Nephron progenitor cell (in vitro differentiated cells): ENCODE results near the gene PRR7.

ENCODE experiments used
- DNase-seq: peaks from one replicate; pipeline ENCODE4 v3.0.0; 2021
- H3K27ac Mint-ChIP-seq: 2 replicates; pipeline ENCODE4 v1.8.0; 2021; ENCODE audit warnings: mild to moderate bottlenecking, moderate library complexity, mixed read lengths
- H3K27me3 Mint-ChIP-seq: 2 replicates; pipeline ENCODE4 v1.8.0; 2021; ENCODE audit warnings: mild to moderate bottlenecking, low read depth, mixed read lengths; ENCODE audit not compliant: poor library complexity
- H3K36me3 Mint-ChIP-seq: 2 replicates; pipeline ENCODE4 v1.8.0; 2021; ENCODE audit warnings: low read depth, mixed read lengths
- H3K4me1 Mint-ChIP-seq: 2 replicates; pipeline ENCODE4 v1.8.0; 2021; ENCODE audit warnings: mixed read lengths
- H3K4me3 Mint-ChIP-seq: 2 replicates; pipeline ENCODE4 v1.8.0; 2021; ENCODE audit warnings: mild to moderate bottlenecking, moderate library complexity, mixed read lengths
- H3K9me3 Mint-ChIP-seq: 2 replicates; pipeline ENCODE4 v1.8.0; 2021; ENCODE audit warnings: mild to moderate bottlenecking, moderate library complexity, mixed read lengths
- TF ChIP-seq, protein P1 (sequence below): fragments of 200-600 bp; sonication (generic); IDR thresholded peaks from 2 replicates; pipeline ENCODE4 v1.5.0; 2021; ENCODE audit warnings: antibody characterized with exemption

PRR7 gene

GRCh38 chr5:177421062-177421798, 25.4 kb upstream of the PRR7 start:
- TF ChIP-seq, protein P1, sequence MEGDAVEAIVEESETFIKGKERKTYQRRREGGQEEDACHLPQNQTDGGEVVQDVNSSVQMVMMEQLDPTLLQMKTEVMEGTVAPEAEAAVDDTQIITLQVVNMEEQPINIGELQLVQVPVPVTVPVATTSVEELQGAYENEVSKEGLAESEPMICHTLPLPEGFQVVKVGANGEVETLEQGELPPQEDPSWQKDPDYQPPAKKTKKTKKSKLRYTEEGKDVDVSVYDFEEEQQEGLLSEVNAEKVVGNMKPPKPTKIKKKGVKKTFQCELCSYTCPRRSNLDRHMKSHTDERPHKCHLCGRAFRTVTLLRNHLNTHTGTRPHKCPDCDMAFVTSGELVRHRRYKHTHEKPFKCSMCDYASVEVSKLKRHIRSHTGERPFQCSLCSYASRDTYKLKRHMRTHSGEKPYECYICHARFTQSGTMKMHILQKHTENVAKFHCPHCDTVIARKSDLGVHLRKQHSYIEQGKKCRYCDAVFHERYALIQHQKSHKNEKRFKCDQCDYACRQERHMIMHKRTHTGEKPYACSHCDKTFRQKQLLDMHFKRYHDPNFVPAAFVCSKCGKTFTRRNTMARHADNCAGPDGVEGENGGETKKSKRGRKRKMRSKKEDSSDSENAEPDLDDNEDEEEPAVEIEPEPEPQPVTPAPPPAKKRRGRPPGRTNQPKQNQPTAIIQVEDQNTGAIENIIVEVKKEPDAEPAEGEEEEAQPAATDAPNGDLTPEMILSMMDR: no peak
- H3K27me3 Mint-ChIP-seq: no peaks in the 10 kb centered on the region
- no peak overlapping the region for H3K4me3 Mint-ChIP-seq
- peaks cover 29% of the 10 kb centered on the region for H3K4me1 Mint-ChIP-seq
- H3K27ac Mint-ChIP-seq: no peak overlapping the region
- DNase-seq: no peak
- no peaks in the 10 kb centered on the region for H3K9me3 Mint-ChIP-seq
- H3K36me3 Mint-ChIP-seq: no peaks in the 10 kb centered on the region

DNA sequence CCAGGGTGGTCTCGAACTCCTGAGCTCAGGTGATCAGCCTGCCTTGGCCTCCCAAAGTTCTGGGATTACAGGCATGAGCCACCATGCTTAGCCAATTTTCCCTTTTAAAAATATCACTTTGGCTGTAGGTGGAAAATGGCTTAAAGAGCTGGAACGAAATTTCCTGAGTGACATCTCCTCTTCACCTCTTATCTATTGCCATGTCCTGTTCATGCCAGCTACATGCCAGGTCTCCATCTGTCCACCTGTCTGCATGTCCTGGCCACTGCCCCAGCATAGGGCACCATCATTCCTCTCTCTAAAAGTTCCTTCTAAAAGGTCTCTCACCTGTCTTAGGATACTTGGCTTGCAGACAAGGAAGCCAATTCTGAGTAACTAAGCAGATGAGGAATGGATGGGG, 22.9 kb upstream of the PRR7 start:
- Mint-ChIP-seq H3K4me1 (peaks cover 46% of the 10 kb centered on the region), H3K4me3 (no peak overlapping the region), H3K27ac (no peak overlapping the region), H3K9me3 (no peaks in the 10 kb centered on the region), H3K27me3 (no peaks in the 10 kb centered on the region), H3K36me3 (no peaks in the 10 kb centered on the region)
- TF ChIP-seq, protein P1: no peak
- DNase-seq: no peak

GRCh38 chr5:177425196-177425800, 21.3 kb upstream of the PRR7 start:
- peaks cover 61% of the 10 kb centered on the region for H3K4me1 Mint-ChIP-seq
- H3K36me3 Mint-ChIP-seq: no peaks in the 10 kb centered on the region
- peak overlapping the region; percentile 98 for H3K27ac Mint-ChIP-seq
- no peak for DNase-seq
- TF ChIP-seq, protein P1: no peak
- no peaks in the 10 kb centered on the region for H3K27me3 Mint-ChIP-seq
- peak overlapping the region; percentile 89 for H3K4me3 Mint-ChIP-seq
- no peaks in the 10 kb centered on the region for H3K9me3 Mint-ChIP-seq

- Mint-ChIP-seq H3K4me3 (peak overlapping the region; percentile 89), H3K9me3 (no peaks in the 10 kb centered on the region), H3K4me1 (peaks cover 62% of the 10 kb centered on the region), H3K27ac (peak overlapping the region; percentile 98), H3K27me3 (no peaks in the 10 kb centered on the region), H3K36me3 (no peaks in the 10 kb centered on the region)
- TF ChIP-seq, protein P1: no peak
- peak; percentile 99 for DNase-seq
Observed at GRCh38 chr5:177425801-177426565, 20.6 kb upstream of the PRR7 start.

- peak within 1 kb of the TSS; percentile 98 for H3K27ac Mint-ChIP-seq
- H3K4me3 Mint-ChIP-seq: peak within 1 kb of the TSS; percentile 89
- TF ChIP-seq, protein P1: no peak
- H3K36me3 Mint-ChIP-seq: no peaks in the 10 kb centered on the region
- peaks cover 57% of the 10 kb centered on the region for H3K4me1 Mint-ChIP-seq
- H3K27me3 Mint-ChIP-seq: no peaks in the 10 kb centered on the region
- no peaks in the 10 kb centered on the region for H3K9me3 Mint-ChIP-seq
- DNase-seq: no peak
Observed at GRCh38 chr5:177426566-177427210, 19.9 kb upstream of the PRR7 start, which contains the start of gene GRK6. Gene GRK6 (plus strand): TSS chr5:177426676. CDS start chr5:177426846, 170 bp downstream.
